ENCODE data around the gene NSMF.

NSMF gene

DNA sequence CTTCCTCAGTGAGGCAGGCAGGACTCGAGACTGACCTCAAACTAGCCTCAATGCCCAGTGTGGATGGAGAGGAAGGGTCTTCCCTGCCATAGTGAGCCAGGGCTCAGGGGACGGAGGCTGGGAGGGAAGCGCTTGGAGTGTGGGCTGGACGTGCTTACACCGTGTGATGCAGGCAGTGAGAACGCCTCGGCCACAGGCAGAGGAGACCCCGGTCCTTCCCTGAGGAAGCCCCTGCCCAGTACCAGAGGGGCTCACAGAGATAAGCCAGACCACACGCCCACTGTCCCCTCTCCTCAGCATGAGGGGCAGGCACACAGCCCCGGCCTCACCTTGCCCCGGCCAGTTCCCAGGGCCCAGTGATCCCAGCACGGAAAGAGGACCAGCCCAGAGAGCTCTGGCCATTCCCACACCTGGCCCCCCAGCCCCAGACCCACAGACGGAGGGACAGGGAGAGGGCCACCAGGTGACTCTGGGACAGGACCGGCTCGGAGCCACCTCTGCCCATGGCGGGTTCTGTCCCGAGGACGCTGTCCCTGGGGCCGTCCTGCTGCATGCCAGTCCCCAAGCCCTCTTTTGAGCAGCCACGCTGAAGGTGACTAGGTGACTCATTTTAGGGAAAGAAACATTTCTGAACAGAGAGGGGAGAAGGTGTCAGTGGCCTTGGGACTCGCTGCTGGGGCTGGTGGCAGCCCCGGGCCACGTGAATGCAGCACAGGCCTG is 6.0 kb upstream of the NSMF start:
- in situ Hi-C loops (cut with HindIII; ENCODE audit: low pct_ligation_motif_present, low sequenced_read_pairs): no loop called here
- no peaks in the 10 kb centered on the region for H3K27me3 ChIP-seq (replicated peaks)
- H3K36me3 ChIP-seq (replicated peaks): no peaks in the 10 kb centered on the region
- no peak for DNase-seq
- no peak overlapping the region for H3K27ac ChIP-seq
- TF ChIP-seq, protein P1, sequence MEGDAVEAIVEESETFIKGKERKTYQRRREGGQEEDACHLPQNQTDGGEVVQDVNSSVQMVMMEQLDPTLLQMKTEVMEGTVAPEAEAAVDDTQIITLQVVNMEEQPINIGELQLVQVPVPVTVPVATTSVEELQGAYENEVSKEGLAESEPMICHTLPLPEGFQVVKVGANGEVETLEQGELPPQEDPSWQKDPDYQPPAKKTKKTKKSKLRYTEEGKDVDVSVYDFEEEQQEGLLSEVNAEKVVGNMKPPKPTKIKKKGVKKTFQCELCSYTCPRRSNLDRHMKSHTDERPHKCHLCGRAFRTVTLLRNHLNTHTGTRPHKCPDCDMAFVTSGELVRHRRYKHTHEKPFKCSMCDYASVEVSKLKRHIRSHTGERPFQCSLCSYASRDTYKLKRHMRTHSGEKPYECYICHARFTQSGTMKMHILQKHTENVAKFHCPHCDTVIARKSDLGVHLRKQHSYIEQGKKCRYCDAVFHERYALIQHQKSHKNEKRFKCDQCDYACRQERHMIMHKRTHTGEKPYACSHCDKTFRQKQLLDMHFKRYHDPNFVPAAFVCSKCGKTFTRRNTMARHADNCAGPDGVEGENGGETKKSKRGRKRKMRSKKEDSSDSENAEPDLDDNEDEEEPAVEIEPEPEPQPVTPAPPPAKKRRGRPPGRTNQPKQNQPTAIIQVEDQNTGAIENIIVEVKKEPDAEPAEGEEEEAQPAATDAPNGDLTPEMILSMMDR (IDR thresholded peaks at IDR 0.05; ENCODE audit: low read depth, low read length, missing control alignments): no peak
- H3K4me3 ChIP-seq (ENCODE audit: low read depth, low read length): no peak overlapping the region

DNA sequence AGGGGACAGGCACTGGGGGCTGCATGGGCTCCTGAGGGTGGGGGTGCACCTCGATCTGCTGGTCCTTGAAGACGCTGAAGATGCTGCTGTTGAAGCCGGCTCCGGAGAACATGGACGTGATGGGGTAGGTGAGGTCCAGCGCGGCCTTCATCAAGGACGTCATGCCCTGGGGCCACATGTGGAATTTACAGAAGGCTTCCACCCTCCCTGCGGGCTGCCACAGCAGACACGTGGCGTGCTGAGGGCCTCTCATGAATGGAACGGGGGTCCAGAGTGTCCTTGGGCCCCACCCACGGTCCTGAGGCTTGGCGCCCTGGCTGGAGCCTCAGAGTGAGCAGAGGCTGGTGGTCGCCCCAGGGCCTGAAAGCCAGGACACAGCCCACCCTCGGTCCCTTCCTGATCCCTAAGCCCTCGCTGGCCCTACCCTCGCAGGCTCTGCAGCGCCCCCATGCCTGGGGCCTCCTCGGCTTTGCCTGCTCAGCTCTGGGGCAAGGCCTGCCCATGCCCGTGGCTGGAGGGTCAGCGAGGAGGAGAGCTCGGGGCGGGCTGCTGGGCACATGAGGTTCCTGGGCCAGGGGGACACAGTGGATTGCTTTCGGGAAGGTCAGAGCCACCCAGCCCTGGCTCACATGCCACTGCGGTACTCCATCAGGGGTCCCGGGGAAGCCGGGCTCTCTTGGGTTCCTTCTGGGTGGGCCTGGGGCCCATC is 5.3 kb upstream of the NSMF start:
- Histone ChIP-seq H3K27ac (no peak overlapping the region), H3K27me3 (replicated peaks) (no peaks in the 10 kb centered on the region), H3K4me3 (ENCODE audit: low read depth, low read length) (no peak overlapping the region), H3K36me3 (replicated peaks) (no peaks in the 10 kb centered on the region)
- no peak for DNase-seq
- in situ Hi-C loops (cut with HindIII; ENCODE audit: low pct_ligation_motif_present, low sequenced_read_pairs): no loop called here
- TF ChIP-seq, protein P1 (IDR thresholded peaks at IDR 0.05; ENCODE audit: low read depth, low read length, missing control alignments): no peak

DNA sequence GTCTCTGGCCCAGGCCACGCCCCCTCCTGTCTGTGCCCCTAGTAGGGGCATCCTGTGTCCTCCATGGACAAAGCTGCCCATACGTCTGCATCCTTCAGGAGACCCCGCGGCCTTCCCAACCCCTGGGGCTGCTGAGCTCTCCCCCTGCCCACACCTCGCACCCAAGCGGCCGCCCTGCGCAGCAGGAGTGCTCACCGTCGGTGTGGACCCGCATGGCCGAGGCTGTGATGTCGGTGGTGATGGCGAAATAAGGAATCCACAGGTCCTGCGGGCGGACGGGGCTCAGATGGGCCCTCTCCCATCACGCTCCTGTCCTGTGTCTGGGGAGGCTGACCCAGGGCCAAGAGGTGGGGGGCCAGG is 4.8 kb upstream of the NSMF start:
- TF ChIP-seq, protein P1 (IDR thresholded peaks at IDR 0.05; ENCODE audit: low read depth, low read length, missing control alignments): no peak
- H3K27me3 ChIP-seq (replicated peaks): no peaks in the 10 kb centered on the region
- H3K27ac ChIP-seq: no peak overlapping the region
- in situ Hi-C loops (cut with HindIII; ENCODE audit: low pct_ligation_motif_present, low sequenced_read_pairs): no loop called here
- H3K36me3 ChIP-seq (replicated peaks): no peaks in the 10 kb centered on the region
- H3K4me3 ChIP-seq (ENCODE audit: low read depth, low read length): no peak overlapping the region
- no peak for DNase-seq

DNA sequence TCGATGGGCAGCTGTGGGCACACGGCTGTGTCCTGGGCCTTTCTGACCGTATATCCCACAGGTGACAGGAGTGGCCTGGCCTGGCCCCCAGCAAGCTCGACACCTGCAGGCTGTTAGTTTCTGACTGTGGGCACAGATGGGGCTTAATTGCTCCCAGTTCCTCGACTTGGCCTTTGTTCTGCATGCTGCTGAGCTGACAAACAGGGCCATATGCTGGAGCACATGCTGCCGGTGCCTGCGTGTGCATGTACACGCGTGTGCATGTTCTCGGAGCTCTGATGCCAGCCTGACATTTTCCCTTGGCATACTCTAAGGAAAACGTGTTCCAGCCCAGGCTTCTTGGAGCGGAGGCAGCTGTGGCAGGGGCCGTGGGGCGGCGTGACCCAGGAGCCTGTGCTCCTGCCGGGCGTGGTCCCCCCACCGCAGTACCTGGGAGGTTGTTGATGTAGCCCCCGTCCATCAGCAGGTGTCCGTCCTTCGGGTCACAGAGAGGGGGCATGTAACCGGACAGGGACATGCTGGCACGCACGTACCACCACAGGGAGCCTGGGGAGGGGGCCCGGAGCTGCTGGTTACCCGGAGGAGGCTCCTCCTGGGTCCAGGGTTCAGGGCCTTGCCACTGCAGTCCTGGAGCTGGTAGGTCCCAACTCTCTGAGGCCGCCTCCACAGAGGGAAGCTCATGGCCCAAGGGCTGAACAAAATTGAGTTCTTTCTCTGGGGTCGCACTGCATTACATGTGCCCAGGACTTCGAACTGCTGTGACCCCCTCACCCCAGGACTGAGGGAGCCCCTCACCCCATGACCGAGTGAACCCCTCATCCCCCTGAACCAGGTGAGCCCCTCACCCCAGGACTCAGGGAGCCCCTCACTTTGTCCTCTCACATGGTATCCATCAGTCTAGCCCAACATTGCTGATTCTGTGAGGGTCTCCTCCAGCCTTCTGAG is 4.1 kb upstream of the NSMF start:
- H3K4me3 ChIP-seq (ENCODE audit: low read depth, low read length): no peak overlapping the region
- H3K27ac ChIP-seq: no peak overlapping the region
- in situ Hi-C loops (cut with HindIII; ENCODE audit: low pct_ligation_motif_present, low sequenced_read_pairs): no loop called here

DNA sequence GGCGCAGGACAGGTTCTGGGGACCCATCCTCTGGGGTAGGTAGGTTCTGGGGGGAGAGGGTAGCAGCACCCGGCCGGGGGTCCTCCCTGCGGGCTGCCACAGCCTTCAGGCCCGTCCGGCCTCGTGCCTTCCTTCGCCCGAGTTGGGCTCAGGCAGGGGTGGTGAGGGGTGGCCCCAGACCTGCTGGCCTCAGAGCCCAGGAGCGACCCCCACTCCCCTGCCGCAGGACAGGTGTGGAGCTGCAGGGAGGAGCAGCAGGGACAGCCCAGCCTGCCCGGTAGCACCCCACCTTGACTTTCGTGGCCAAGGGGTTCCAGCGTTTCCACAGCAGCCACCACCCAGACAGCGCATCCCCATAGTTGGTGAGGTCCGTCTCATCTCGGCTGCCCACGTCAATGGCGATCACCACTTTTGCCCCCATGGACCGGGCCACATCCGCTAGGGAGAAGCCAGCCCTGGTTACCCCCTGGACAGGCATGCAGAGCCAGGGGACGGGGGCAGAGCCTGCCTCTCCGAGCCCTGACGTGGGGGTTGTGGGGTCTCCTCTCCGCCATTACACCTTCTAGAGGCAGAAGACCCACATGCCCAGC is 3.4 kb upstream of the NSMF start:
- Histone ChIP-seq H3K27ac (no peak overlapping the region), H3K27me3 (replicated peaks) (no peaks in the 10 kb centered on the region), H3K36me3 (replicated peaks) (no peaks in the 10 kb centered on the region), H3K4me3 (ENCODE audit: low read depth, low read length) (no peak overlapping the region)
- in situ Hi-C loops (cut with HindIII; ENCODE audit: low pct_ligation_motif_present, low sequenced_read_pairs): no loop called here
- TF ChIP-seq, protein P1 (IDR thresholded peaks at IDR 0.05; ENCODE audit: low read depth, low read length, missing control alignments): no peak
- no peak for DNase-seq

More for the DNA sequence above, 4.1 kb upstream of the NSMF start:
- H3K27me3 ChIP-seq (replicated peaks): no peaks in the 10 kb centered on the region
- TF ChIP-seq, protein P1 (IDR thresholded peaks at IDR 0.05; ENCODE audit: low read depth, low read length, missing control alignments): no peak
- no peaks in the 10 kb centered on the region for H3K36me3 ChIP-seq (replicated peaks)
- DNase-seq: no peak
